DMS 273 treated with DMSO at 0.1 percent for 48 hours (cell line): ENCODE data around the gene PRDM11.
A peak's percentile ranks its signal among the peaks of the same experiment; 100 is the strongest.

Source experiments
- DNase-seq: peaks from one replicate; lab custom pipeline; 2025; lab: John Stamatoyannopoulos, UW

Gene PRDM11

DNA sequence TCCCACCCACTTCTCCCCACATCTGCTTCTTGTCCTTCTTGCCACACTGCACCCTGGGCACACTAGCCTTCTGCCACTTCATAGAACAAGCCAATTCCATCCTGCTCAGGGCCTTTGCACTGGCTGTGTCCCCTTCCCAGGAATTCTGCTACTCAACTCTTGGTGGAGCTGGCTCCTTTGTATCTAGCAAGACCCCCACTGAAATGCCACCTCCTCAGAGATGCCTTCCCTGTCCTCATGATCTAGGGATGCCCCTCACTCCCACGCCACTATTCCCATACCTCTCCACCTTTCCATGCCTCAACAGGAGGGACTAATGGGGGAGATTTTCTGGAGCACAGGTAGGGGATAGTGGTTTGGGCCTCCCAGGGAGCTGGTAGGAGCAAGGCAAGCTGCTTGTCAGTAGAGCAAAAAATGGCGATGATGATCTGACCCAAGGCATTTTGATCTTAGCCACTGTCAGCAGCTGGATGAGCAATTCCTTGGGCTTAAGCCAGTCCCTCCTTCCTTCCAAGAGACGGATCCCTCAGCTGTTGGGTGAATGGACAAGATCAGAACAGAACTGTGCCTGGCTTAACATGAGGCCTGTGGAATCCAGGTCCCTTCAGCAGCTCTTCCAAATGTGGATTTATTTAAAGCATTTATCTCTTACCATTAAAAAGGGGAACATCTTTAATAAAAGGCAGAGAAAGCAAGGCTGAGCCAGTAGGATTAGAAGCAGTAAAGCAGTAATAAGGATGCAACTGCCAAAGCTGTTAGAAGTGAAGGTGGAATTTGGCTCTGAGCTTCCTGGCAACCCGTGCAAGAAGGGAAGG lies 4.0 kb upstream of the PRDM11 start:
- DNase-seq: no peak

DNA sequence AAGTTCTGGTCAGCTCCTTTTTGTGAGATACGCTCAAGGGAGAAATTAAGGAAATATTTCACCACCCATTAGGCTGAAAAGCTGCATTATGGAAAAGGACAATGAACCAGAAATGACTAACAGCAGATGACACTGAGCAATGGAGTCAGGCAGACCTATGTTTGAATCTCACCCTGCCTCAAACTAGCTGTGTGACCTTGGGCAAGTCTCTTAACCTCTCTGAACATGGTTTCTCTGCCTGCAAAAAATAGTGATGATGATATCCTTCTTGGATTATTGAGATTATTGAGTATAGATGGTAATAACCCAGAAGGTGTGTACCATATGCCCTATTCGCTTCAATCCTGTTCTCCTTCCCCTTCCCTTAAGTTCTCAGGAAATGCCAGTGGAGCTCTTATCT lies 2.9 kb upstream of the PRDM11 start:
- DNase-seq: no peak

GRCh38 chr11:45144126-45145082 lies 2.0 kb upstream of the PRDM11 start:
- DNase-seq: no peak

- no peak for DNase-seq
These were observed 1.4 kb upstream of the PRDM11 start for GRCh38 chr11:45145083-45145378.

GRCh38 chr11:45145379-45146071 lies 914 bp upstream of the PRDM11 start:
- DNase-seq: no peak

DNA sequence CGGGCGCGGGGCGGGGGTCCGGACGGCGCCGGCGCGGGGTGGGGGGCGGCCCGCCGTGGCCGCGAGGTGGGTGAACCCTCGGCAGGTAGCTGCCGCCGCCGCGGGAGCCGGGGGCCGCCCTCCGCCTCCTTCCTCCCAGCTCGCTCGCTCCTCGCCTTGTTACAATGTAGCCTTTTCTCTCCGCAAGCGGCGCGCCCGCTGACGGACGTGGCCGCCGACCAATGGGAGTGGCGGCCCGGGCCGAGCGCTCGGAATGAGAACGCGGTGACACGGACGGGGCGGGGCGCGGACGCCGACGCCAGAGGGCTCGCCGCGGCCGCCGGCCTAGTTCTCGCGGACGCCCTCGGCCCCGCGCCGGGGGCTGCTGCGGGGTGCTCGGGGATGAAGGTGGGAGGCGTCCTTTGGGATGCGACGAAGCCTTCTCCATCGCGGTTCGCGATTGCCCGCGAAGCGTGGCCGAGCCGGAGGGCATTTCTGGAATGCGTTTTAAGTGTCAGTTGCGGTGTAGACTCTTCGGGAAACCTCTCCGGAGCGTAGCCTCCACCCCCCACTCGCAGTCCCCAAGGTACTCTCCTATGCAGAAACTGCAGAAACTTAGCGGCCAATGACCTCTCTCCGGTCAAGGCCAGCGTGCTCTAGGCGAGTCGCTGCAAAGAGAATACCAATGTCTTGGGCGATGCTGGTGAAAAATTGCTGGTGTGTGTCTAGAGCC lies 734 bp downstream of the PRDM11 start:
- peak; percentile 67 for DNase-seq

DNA sequence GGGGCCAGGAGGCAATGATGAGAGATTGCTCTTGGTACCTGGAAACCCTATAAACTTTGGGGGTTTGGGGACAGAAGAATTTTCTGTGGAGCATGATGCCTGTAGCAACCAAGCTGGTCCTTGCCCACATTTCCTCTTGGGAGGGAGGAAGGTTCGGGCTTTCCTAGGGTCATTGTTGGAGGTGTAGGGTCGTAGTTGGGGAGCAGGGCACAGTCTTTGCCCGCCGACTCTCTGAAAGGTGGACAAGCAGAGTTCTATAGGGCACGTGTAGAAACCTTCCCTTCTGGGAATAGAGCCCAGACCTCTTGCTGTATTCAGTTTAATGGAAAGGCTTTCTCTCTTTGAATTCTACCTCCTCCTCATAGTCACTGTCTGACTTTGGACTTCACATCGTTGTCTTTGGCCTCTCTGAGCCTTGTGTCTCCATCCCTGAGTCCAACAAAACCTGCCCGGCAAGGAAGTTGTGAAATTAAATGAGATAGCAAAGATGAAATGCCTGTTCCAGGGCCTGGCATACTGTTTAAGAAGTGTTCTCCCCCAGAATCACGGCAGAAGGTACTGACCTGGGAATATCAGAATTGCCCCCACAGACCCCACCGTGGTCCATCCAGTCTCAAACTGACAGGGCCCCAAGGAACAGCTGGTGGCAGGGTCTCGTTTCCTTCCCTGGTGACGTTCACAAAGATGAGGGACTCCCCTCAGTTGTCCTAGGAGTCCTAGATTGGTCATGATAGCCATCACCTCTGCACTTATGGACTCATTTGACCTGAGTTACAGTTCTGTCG lies 1.6 kb downstream of the PRDM11 start:
- DNase-seq: no peak

- no peak for DNase-seq
These were observed 3.1 kb downstream of the PRDM11 start for GRCh38 chr11:45149483-45150056.

DNA sequence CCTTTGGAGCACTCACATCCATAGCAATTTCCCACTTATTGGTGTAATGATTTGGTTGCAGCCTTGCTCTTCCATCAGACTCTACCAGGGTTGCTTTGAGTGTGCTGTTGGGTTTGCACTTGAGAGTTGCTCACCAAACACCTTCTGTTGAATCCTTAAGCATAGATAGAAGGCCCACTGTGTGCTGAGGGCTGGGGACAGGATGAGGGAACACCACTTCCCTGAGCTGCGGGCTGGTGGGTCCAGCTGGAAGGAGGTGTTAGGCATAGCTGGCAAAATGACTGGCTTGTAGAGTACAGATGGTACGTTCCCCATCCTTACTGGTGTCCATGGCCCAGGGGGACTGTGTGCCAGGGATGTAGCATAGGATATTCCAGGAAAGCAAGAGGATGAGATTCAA lies 3.9 kb downstream of the PRDM11 start:
- no peak for DNase-seq

- DNase-seq: no peak
These were observed 4.5 kb downstream of the PRDM11 start for GRCh38 chr11:45150943-45151342.

DNA sequence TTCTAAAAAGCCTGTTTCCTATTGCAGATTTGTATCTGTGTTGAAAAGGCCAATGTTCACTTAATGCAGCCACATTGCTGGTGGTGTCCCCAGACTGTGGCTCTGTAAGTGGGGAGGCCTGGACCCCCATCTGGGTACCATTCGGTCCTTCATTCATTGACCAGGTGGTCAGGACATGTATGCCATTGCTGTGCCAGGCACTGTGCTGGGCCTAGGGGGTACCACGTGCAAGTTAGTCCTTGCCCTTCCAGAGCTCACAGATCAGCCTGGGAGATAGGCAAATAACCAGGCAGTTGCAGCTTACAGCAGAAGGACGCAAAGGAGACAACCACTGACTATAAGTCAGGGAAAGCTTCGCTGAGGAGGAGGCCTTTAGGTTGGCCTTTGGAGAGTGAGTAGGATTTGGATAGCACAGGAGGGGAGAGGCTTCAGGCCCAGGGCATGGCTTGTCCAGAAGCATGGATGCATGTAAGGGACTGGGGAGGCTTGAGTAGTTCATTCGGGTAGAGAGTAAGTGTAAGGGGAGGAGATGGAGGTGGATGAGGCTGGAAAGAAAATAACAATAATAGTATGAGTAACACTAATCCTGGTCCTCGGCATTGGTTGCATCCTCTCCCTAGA lies 5.0 kb downstream of the PRDM11 start:
- no peak for DNase-seq

- DNase-seq: no peak
These were observed 6.5 kb downstream of the PRDM11 start for GRCh38 chr11:45152740-45153595.

GRCh38 chr11:45154276-45154675 lies 7.8 kb downstream of the PRDM11 start:
- no peak for DNase-seq

DNA sequence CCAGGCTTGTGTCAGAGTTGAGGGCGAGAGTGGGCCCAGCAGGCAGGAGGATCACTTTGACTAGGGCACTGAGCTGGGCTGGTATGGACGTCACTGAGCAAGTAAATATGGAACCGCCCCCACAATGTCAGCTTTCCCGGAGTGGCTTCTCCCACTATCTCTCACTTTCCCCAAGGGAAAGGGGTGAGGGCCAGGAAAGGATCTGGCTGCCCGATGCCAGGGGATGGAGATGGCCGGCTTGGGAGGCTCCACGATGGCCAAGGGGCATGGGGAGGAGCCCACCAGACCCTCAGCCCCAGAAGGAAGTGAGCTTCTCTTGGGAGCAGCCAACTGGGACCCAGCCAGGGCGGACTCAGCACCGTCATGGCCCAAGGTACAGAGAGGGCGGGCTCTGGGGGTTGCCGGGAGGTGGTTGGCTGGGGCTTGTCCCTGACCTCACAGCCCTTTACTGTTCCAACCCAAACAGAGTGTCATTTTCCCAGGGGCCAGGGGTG lies 8.7 kb downstream of the PRDM11 start:
- DNase-seq: no peak

- no peak for DNase-seq
These were observed 9.3 kb downstream of the PRDM11 start for GRCh38 chr11:45155627-45156180.

- no peak for DNase-seq
These were observed 9.8 kb downstream of the PRDM11 start for GRCh38 chr11:45156201-45156600.

DNA sequence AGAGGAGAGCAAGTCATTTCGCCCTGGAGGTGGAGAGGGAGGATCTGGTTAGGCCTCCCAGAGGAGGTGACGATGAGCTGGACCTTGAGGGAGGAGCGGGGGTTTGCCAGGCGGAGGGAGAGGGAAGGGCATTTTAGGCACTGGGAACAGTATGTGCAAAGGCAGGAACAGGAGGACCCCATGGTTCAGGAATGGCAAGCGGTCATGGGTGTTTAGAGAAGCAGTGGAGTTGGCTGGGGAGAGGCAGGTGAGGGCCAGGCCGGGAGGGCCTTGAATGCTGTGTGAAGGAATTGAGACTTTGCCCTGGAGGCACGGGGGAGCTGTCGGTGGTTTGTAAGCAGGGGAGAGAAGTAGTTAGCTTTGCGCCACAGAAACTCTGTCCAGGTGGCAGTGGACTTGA lies 10.3 kb downstream of the PRDM11 start:
- no peak for DNase-seq

GRCh38 chr11:45157247-45158209 lies 11.1 kb downstream of the PRDM11 start:
- no peak for DNase-seq
